Stomach (tissue), 9 donors: ENCODE measurements around the gene AFF1. TPM values are rescaled to one million over a fixed set of nuclear protein-coding genes. Genes with fewer than 3 reads are reported as not detected.
"Not testable (repeated sequence)": the region's sequence is repeated elsewhere in the genome, so short reads cannot be mapped to it uniquely, and the experiment has no call there.

Source experiments
- DNase-seq, 2 donors: peaks; one replicate each; pipeline versions ENCODE4 v3.0.0 to v3.0.0-alpha.2; 2013 to 2019
- H3K27ac ChIP-seq, 5 donors: fragments of 200-600 bp in 4 of 5; sonication (generic) in 4 of 5; one replicate each; pipeline ENCODE4 v1.5.1; 2013 to 2019; ENCODE audit warnings: mild to moderate bottlenecking in 1 of 5, moderate library complexity in 1 of 5
- H3K27me3 ChIP-seq, 3 donors: fragments of 200-600 bp; sonication (generic); one replicate each; pipeline ENCODE4 v1.5.1; 2017 to 2019; ENCODE audit warnings: mixed run types in 1 of 3
- H3K36me3 ChIP-seq, 4 donors: fragments of 200-600 bp; sonication (generic); 1 replicate in 3 of 4; 2 replicates in 1 of 4; pipeline ENCODE4 v1.5.1; 2016 to 2019
- H3K4me1 ChIP-seq, 4 donors: fragments of 200-600 bp; sonication (generic); one replicate each; pipeline ENCODE4 v1.5.1; 2016 to 2019
- H3K4me3 ChIP-seq, 4 donors: fragments of 200-600 bp; sonication (generic) in 3 of 4; one replicate each; pipeline ENCODE4 v1.5.1; 2016 to 2019; ENCODE audit warnings: mild to moderate bottlenecking in 1 of 4
- H3K9me3 ChIP-seq, 4 donors: fragments of 200-600 bp; sonication (generic); one replicate each; pipeline ENCODE4 v1.5.1; 2016 to 2019
- EP300 ChIP-seq: sonication (generic); formaldehyde crosslinking; IDR thresholded peaks from one replicate; pipeline ENCODE4 v1.6.1; 2017; ENCODE audit warnings: antibody characterized with exemption
- POLR2A ChIP-seq, 4 donors: fragments of 450-650 bp; IDR thresholded peaks; one replicate each; pipeline ENCODE4 v1.6.1; 2016; ENCODE audit warnings: antibody characterized with exemption in 4 of 4, control low read depth in 2 of 4, mild to moderate bottlenecking in 1 of 4, moderate library complexity in 1 of 4
- POLR2AphosphoS5 ChIP-seq, 3 donors: sonication (generic); formaldehyde crosslinking; IDR thresholded peaks; one replicate each; pipeline ENCODE4 v1.6.1; 2016; ENCODE audit warnings: antibody characterized with exemption in 3 of 3
- WGBS, 5 donors: extraction: QIAGEN DNeasy Blood & Tissue Kit in 3 of 5; methylation state at CpG; one replicate each; pipeline versions ENCODE4 v1.1.5 to v1.1.7; 2013 to 2018; 5-methylcytosine and 5-hydroxymethylcytosine counted together
- intact Hi-C: fragments of 100-400 bp; cut with DNase I; formaldehyde crosslinking; loops from one replicate; pipeline ENCODE4 v1.15.1; 2023; ENCODE audit warnings: low total_unique reads
- polyA plus RNA-seq, 3 donors: library from polyadenylated mRNA; stranded (reverse); fragments of 200-250 nt; gene quantifications; one replicate each; pipeline ENCODE4 v1.2.3, GENCODE V29; 2013
- total RNA-seq, 5 donors: library from RNA; depleted of rRNA; stranded (reverse); fragments of >200 nt; gene quantifications; one replicate each; pipeline versions ENCODE4 v1.1.0 to v1.2.3, GENCODE V29; 2014 to 2016
- TF ChIP-seq, protein P1 (sequence below), 7 experiments: fragments of 450-650 bp in 4 of 7; fragments of 200-600 bp in 3 of 7; sonication (generic) in 3 of 7; IDR thresholded peaks; one replicate each; pipeline ENCODE4 v1.5.1; 2016 to 2019; ENCODE audit warnings: antibody characterized with exemption in 7 of 7, control low read depth in 2 of 7, mild to moderate bottlenecking in 1 of 7
- donor health status: healthy with polysubstance abuse.
- donor health status: Bipolar disorder and iron deficiency.
- donor health status: healthy.

AFF1 gene
- total and polyA plus RNA-seq, 8 donors, result 6.9 to 177 (median 59.1) TPM

DNA sequence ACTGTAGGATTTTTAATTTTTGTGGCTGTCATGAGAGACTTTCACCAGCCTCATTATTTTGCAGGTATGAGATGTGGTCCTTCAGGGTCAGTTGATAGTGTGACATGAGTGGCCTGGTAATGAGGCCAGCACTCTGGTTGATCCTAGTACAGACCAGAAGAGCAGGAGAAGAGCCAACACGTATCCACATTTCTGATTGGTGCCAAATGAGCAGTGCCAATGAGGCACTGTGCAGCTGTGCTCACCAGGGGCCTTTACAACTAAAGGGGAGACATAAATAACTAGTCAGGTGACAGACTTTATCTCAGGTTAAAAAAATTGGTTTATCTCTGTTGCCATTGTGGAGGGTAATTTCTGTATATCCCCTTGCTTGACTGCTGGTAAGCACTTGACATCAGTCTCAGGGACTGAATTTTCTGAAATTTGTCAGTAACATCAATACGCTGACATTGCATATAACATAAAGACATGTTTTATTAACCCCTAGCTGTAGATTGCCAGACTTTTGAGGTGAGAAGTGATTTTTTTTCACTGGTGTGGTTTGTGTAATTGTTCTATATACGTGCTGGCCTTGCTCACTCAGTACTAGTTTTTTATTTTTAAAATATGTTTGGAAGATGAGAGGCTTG is 101.2 kb downstream of the AFF1 start:
- H3K36me3 ChIP-seq, result no peaks in the 10 kb centered on the region
- no peaks in the 10 kb centered on the region for H3K9me3 ChIP-seq
- DNase-seq, result no peak
- peaks cover 70 to 99% (median 84%) of the 10 kb centered on the region in 4 donors for H3K4me1 ChIP-seq
- TF ChIP-seq, protein P1, sequence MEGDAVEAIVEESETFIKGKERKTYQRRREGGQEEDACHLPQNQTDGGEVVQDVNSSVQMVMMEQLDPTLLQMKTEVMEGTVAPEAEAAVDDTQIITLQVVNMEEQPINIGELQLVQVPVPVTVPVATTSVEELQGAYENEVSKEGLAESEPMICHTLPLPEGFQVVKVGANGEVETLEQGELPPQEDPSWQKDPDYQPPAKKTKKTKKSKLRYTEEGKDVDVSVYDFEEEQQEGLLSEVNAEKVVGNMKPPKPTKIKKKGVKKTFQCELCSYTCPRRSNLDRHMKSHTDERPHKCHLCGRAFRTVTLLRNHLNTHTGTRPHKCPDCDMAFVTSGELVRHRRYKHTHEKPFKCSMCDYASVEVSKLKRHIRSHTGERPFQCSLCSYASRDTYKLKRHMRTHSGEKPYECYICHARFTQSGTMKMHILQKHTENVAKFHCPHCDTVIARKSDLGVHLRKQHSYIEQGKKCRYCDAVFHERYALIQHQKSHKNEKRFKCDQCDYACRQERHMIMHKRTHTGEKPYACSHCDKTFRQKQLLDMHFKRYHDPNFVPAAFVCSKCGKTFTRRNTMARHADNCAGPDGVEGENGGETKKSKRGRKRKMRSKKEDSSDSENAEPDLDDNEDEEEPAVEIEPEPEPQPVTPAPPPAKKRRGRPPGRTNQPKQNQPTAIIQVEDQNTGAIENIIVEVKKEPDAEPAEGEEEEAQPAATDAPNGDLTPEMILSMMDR (IDR thresholded peaks at IDR 0.05), result no peak
- no peak for TF ChIP-seq POLR2A (IDR thresholded peaks at IDR 0.05)
- TF ChIP-seq POLR2AphosphoS5 (IDR thresholded peaks at IDR 0.05), result no peak
- no peak for TF ChIP-seq EP300
- no peak overlapping the region for H3K4me3 ChIP-seq
- peak overlapping the region in 2 of 5 donors; percentile 23 to 79 for H3K27ac ChIP-seq
- intact Hi-C loops, result no loop called here
- no peaks in the 10 kb centered on the region for H3K27me3 ChIP-seq
- 73 to 86% (median 81%) methylated on average over 3 of the region's 3 CpGs for WGBS, 5 donors

DNA sequence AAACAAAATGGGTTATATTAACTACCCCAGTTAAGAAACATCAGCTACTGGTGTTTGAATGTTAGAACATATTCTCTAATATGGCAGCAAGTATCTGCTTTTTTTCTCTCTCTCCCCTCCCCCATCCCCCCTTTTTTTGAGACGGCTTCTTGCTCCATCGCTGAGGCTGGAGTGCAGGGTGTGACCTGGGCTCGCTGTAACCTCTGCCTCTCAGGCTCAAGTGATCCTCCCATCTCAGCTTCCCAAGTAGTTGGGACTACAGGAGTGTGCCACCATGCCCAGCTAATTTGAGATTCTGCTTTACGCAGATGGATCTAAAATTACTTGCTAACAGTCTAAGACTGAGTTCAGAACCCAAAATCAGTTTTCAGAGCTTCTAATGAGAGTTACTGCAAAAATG is 101.9 kb downstream of the AFF1 start:
- Histone ChIP-seq H3K27me3 (no peaks in the 10 kb centered on the region), H3K4me3 (no peak overlapping the region), H3K9me3 (no peaks in the 10 kb centered on the region), H3K4me1 (peaks cover 67 to 99% (median 82%) of the 10 kb centered on the region in 4 donors), H3K27ac (peak overlapping the region in 4 of 5 donors; percentile 27 to 79 (median 64)), H3K36me3 (no peaks in the 10 kb centered on the region)
- WGBS, 5 donors, result 68 to 86% (median 77%) methylated on average over 4 of the region's 4 CpGs
- intact Hi-C loops, result no loop called here
- no peak for DNase-seq
- no peak for TF ChIP-seq EP300
- TF ChIP-seq POLR2AphosphoS5 (IDR thresholded peaks at IDR 0.05), result no peak
- TF ChIP-seq, protein P1 (IDR thresholded peaks at IDR 0.05), result no peak
- no peak for TF ChIP-seq POLR2A (IDR thresholded peaks at IDR 0.05)

DNA sequence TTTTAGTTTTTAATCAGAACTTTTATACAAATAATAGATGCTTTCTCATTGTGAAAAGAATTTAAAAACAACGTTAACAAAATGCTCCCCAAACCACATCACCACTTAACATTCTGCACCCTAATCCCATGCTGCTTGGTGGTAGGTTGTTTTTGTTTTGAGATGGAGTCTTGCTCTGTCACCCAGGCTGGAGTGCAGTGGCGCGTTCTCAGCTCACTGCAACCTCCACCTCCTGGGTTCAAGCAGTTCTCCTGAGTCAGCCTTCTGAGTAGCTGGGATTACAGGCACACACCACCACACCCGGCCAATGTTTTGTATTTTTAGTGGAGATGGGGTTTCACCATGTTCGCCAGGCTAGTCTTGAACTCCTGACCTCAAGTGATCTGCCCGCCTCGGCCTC is 102.4 kb downstream of the AFF1 start:
- DNase-seq, H3K9me3 ChIP-seq, intact Hi-C loops, H3K36me3 ChIP-seq, H3K27me3 ChIP-seq: not testable (repeated sequence)
- 60 to 75% (median 67%) methylated on average over 7 of the region's 7 CpGs for WGBS, 5 donors
- peak overlapping the region in 1 of 4 donors; percentile 4 for H3K4me3 ChIP-seq
- peaks cover 63 to 99% (median 80%) of the 10 kb centered on the region in 4 donors for H3K4me1 ChIP-seq
- H3K27ac ChIP-seq, result peak overlapping the region in 4 of 5 donors; percentile 27 to 79 (median 64)

DNA sequence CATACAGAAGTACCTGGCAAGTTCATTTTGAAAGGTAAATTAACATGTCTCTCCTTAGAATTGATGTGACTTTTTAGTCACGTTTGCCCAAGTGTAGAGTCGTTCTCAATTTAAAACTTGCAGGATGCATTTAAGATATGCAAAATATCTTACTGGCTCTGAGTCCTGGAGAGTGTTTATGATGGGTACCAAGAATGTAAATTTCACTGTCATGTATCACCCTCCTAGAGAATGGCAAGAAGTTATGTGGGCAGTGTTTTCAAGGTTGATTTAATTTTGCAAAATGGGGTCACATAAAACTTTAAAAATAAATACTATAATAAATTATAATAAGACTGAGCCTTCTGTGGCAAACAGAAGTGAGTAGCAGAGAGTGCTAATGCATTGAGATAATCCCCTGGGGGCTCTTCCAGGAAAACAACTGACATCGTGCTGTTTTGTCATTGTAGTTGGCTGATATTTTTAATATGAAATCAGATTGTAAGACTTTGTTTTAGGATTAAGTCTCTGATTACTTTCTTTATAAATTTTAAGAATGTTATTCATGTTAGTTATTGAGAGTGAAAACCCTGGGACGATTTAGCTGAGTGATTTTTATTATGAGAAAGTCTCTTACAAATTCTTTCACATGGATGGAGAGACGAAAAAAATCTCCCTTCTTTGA is 103.0 kb downstream of the AFF1 start:
- Histone ChIP-seq H3K36me3 (no peaks in the 10 kb centered on the region), H3K9me3 (no peaks in the 10 kb centered on the region), H3K4me3 (peak overlapping the region in 1 of 4 donors; percentile 4), H3K4me1 (peaks cover 60 to 99% (median 79%) of the 10 kb centered on the region in 4 donors), H3K27me3 (no peaks in the 10 kb centered on the region), H3K27ac (peak overlapping the region in 4 of 5 donors; percentile 59 to 79 (median 70))
- TF ChIP-seq EP300, result no peak
- TF ChIP-seq, protein P1 (IDR thresholded peaks at IDR 0.05), result no peak
- no peak for TF ChIP-seq POLR2AphosphoS5 (IDR thresholded peaks at IDR 0.05)
- no peak for TF ChIP-seq POLR2A (IDR thresholded peaks at IDR 0.05)
- 41 to 66% (median 59%) methylated on average over 5 of the region's 5 CpGs for WGBS, 5 donors
- intact Hi-C loops, result no loop called here
- DNase-seq, result no peak
